SK-N-SH (cell line): ENCODE results near the gene CLDN16. TPM values are rescaled to one million over a fixed set of nuclear protein-coding genes. Genes with fewer than 3 reads are reported as not detected.

Experiments used
- CTCF ChIA-PET: fragments of 300-600, 350-600 bp; formaldehyde crosslinking; extraction: SDS; loops from one replicate; lab custom pipeline; 2021; lab: Yijun Ruan, JAX
- POLR2A ChIA-PET: fragments of 350-600 bp; sonication (Branson Sonifier 250); formaldehyde crosslinking; extraction: SDS; loops from one replicate; lab custom pipeline; 2020; ENCODE audit warnings: antibody characterized with exemption, inconsistent platforms; lab: Yijun Ruan, JAX
- DNase-seq: peaks from one replicate; pipeline ENCODE4 v3.0.0; 2012
- H2AFZ ChIP-seq: fragments of 200-600 bp; sonication (generic); 2 replicates; pipeline ENCODE4 v1.8.1; 2016; ENCODE audit warnings: antibody characterized with exemption, mild to moderate bottlenecking, low read depth
- H3F3A ChIP-seq: fragments of 200-600 bp; sonication (generic); replicated peaks from 2 replicates; pipeline ENCODE3; 2016; ENCODE audit warnings: antibody characterized with exemption, mild to moderate bottlenecking; ENCODE audit not compliant: insufficient read depth
- H3K27ac ChIP-seq, 2 experiments: fragments of 200-500 bp in 1 of 2; fragments of 200-600 bp in 1 of 2; sonication (Bioruptor generic) in 1 of 2; sonication (generic), shearing (Covaris generic) in 1 of 2; 2 replicates each; pipeline versions ENCODE4 v1.5.1 to v1.6.1; 2014 to 2016; ENCODE audit warnings: low read depth in 2 of 2, inconsistent platforms in 1 of 2, low read length in 1 of 2, mild to moderate bottlenecking in 1 of 2, mixed read lengths in 1 of 2
- H3K27me3 ChIP-seq: fragments of 200-600 bp; sonication (generic), shearing (Covaris generic); 2 replicates; pipeline ENCODE4 v1.6.1; 2016; ENCODE audit warnings: mixed run types; ENCODE audit not compliant: insufficient read depth
- H3K36me3 ChIP-seq, 2 experiments: fragments of 200-500 bp in 1 of 2; fragments of 200-600 bp in 1 of 2; sonication (Bioruptor generic) in 1 of 2; sonication (generic) in 1 of 2; replicated peaks in 1 of 2; 2 replicates each; pipeline versions ENCODE3 to v1.5.1; 2014 to 2016; ENCODE audit warnings: low read length in 1 of 2, mild to moderate bottlenecking in 1 of 2; ENCODE audit not compliant: insufficient read depth in 2 of 2, control insufficient read depth in 1 of 2
- H3K4me1 ChIP-seq, 2 experiments: fragments of 200-500 bp in 1 of 2; fragments of 200-600 bp in 1 of 2; sonication (Bioruptor generic) in 1 of 2; sonication (generic), shearing (Covaris generic) in 1 of 2; 2 replicates each; pipeline versions ENCODE4 v1.5.1 to v1.6.1; 2014 to 2016; ENCODE audit warnings: low read depth in 1 of 2, low read length in 1 of 2, mixed run types in 1 of 2; ENCODE audit not compliant: insufficient read depth in 2 of 2, control insufficient read depth in 1 of 2
- H3K4me2 ChIP-seq: fragments of 200-600 bp; sonication (generic), shearing (Covaris generic); 2 replicates; pipeline ENCODE4 v1.6.1; 2017; ENCODE audit warnings: mixed run types
- H3K4me3 ChIP-seq, 2 experiments: fragments of 200-500 bp in 1 of 2; fragments of 200-600 bp in 1 of 2; sonication (Bioruptor generic) in 1 of 2; sonication (generic), shearing (Covaris generic) in 1 of 2; 2 replicates each; pipeline versions ENCODE4 v1.5.1 to v1.8.1; 2014 to 2016; ENCODE audit warnings: low read depth in 2 of 2, inconsistent platforms in 1 of 2, low read length in 1 of 2, mild to moderate bottlenecking in 1 of 2, mixed read lengths in 1 of 2, moderate library complexity in 1 of 2
- H3K79me2 ChIP-seq: fragments of 200-600 bp; sonication (generic); 2 replicates; pipeline ENCODE4 v1.8.1; 2017; ENCODE audit warnings: mild to moderate bottlenecking; ENCODE audit not compliant: insufficient read depth
- H3K9ac ChIP-seq: fragments of 200-600 bp; sonication (generic); 2 replicates; pipeline ENCODE4 v1.6.1; 2017; ENCODE audit warnings: mixed run types
- H3K9me2 ChIP-seq: fragments of 200-600 bp; sonication (generic); 2 replicates; pipeline ENCODE4 v1.6.1; 2017; ENCODE audit warnings: mixed run types
- H3K9me3 ChIP-seq: fragments of 200-600 bp; sonication (generic); 2 replicates; pipeline ENCODE4 v1.6.1; 2017; ENCODE audit warnings: mixed run types, mild to moderate bottlenecking, moderate library complexity
- H4K20me1 ChIP-seq: fragments of 200-600 bp; sonication (generic); 2 replicates; pipeline ENCODE4 v1.6.1; 2017; ENCODE audit warnings: mild to moderate bottlenecking, mixed run types; ENCODE audit not compliant: insufficient read depth
- CHD2 ChIP-seq: fragments of 150-350 bp; IDR thresholded peaks from 2 replicates; pipeline ENCODE4 v1.6.1; 2018; ENCODE audit warnings: low read length; ENCODE audit not compliant: partially characterized antibody
- EP300 ChIP-seq, 2 experiments: IDR thresholded peaks; 2 replicates each; pipeline versions ENCODE4 v1.4.0 to v1.6.1; 2012; ENCODE audit warnings: borderline replicate concordance in 1 of 2, low read depth in 1 of 2, low read length in 1 of 2
- FOXJ3 ChIP-seq: sonication (generic); formaldehyde crosslinking; IDR thresholded peaks from 2 replicates; pipeline ENCODE4 v1.5.1; 2020; ENCODE audit warnings: mild to moderate bottlenecking, missing genetic modification reagents
- GABPA ChIP-seq: IDR thresholded peaks from 2 replicates; pipeline ENCODE4 v1.4.0; 2012; ENCODE audit warnings: low read depth, mild to moderate bottlenecking
- IRF3 ChIP-seq: fragments of 150-350 bp; IDR thresholded peaks from 2 replicates; pipeline ENCODE4 v1.6.1; 2016; ENCODE audit warnings: mild to moderate bottlenecking, low read depth, low read length
- JUND ChIP-seq: IDR thresholded peaks from 2 replicates; pipeline ENCODE4 v1.4.0; 2012
- NFIC ChIP-seq: IDR thresholded peaks from 2 replicates; pipeline ENCODE4 v1.4.0; 2012; ENCODE audit warnings: borderline replicate concordance
- PBX3 ChIP-seq: IDR thresholded peaks from 2 replicates; pipeline ENCODE4; 2012
- POLR2AphosphoS5 ChIP-seq: IDR thresholded peaks from 2 replicates; pipeline ENCODE4 v1.6.1; 2012; ENCODE audit warnings: low read depth, low read length
- RAD21 ChIP-seq: IDR thresholded peaks from 2 replicates; pipeline ENCODE4 v1.6.1; 2012; ENCODE audit warnings: mild to moderate bottlenecking, low read length
- RFX5 ChIP-seq: IDR thresholded peaks from 2 replicates; pipeline ENCODE4 v1.6.1; 2012; ENCODE audit warnings: mild to moderate bottlenecking, improper control_type of control experiment, low read length
- RXRA ChIP-seq: IDR thresholded peaks from 2 replicates; pipeline ENCODE4 v1.4.0; 2012; ENCODE audit warnings: low read depth, mild to moderate bottlenecking, borderline replicate concordance
- SIN3A ChIP-seq: IDR thresholded peaks from 2 replicates; pipeline ENCODE4 v1.6.1; 2012; ENCODE audit warnings: low read depth, mild to moderate bottlenecking, low read length, moderate library complexity, borderline replicate concordance
- SMC3 ChIP-seq: IDR thresholded peaks from 2 replicates; pipeline ENCODE4 v1.6.1; 2012; ENCODE audit warnings: low read depth, low read length, improper control_type of control experiment
- TAF1 ChIP-seq: IDR thresholded peaks from 2 replicates; pipeline ENCODE4 v1.6.1; 2012; ENCODE audit warnings: low read depth, mild to moderate bottlenecking, low read length, moderate library complexity, borderline replicate concordance
- TEAD4 ChIP-seq: IDR thresholded peaks from 2 replicates; pipeline ENCODE4 v1.4.0; 2012; ENCODE audit warnings: mild to moderate bottlenecking, borderline replicate concordance; ENCODE audit not compliant: insufficient read depth
- YY1 ChIP-seq: IDR thresholded peaks from 2 replicates; pipeline ENCODE4 v1.4.0; 2012; ENCODE audit warnings: low read depth, mild to moderate bottlenecking
- WGBS: methylation state at CpG from one replicate; pipeline ENCODE4 v1.1.6; 2017; ENCODE audit warnings: low lambda C conversion rate; 5-methylcytosine and 5-hydroxymethylcytosine counted together
- polyA plus RNA-seq, 3 experiments: library from polyadenylated mRNA; depleted of rRNA; stranded (reverse); fragments of >200 nt; gene quantifications; 2 replicates each; pipeline ENCODE4 v1.2.3, GENCODE V29; 2012
- TF ChIP-seq, protein P1 (sequence below): IDR thresholded peaks from 2 replicates; pipeline ENCODE4 v1.4.0; 2012; ENCODE audit warnings: low read depth, borderline replicate concordance
- TF ChIP-seq, protein P2 (sequence below): fragments of 200-600 bp; sonication (generic); IDR thresholded peaks from 2 replicates; pipeline ENCODE4 v1.6.1; 2017; ENCODE audit warnings: antibody characterized with exemption, mild to moderate bottlenecking, moderate library complexity
- TF ChIP-seq, protein P3 (sequence below): IDR thresholded peaks from 2 replicates; pipeline ENCODE4 v1.4.0; 2012; ENCODE audit warnings: low read depth, borderline replicate concordance

Gene CLDN16
- polyA plus RNA-seq, 1 of the 3 experiments (the other 2 are of a cell fraction): 0.02 TPM

DNA sequence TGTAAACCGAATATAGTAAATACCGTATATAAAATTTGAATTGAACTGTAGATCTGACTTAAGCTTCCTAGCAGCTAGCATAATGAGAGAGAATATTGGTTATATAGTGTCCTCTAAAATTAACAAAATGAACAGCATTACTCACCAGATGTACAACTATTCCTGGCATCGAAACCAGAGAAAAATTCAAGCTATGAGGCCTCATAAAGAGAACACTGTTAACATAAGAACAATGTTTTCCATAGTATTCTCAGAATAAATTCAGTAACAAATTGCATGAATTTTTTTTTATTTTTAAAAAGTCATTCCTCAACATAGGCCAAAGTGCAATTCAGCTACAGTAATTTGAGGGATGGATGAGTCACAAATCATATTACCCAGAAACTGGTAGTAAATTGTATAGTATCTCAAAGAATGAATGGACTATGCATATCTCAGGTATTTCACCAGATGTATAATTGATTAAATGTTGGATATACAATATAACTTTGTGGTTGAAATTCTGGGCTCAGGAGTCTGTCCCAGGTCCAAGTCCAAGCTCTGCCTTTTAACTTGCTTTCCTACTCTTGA is 56.7 kb downstream of the CLDN16 start:
- H2AFZ ChIP-seq: no peak overlapping the region
- no peak overlapping the region for H3K4me2 ChIP-seq
- no peaks in the 10 kb centered on the region for H3K79me2 ChIP-seq
- no peak overlapping the region for H3K27ac ChIP-seq
- ChIA-PET POLR2A (no interaction called here), CTCF (no interaction called here)
- H4K20me1 ChIP-seq: no peaks in the 10 kb centered on the region
- H3K9me2 ChIP-seq: no peaks in the 10 kb centered on the region
- H3K9me3 ChIP-seq: no peaks in the 10 kb centered on the region
- H3K27me3 ChIP-seq: peaks cover 5% of the 10 kb centered on the region; the same call in 1 of the 2 replicates
- H3F3A ChIP-seq: no peaks in the 10 kb centered on the region
- no peak overlapping the region for H3K9ac ChIP-seq
- 48% methylated on average over 3 of the region's 3 CpGs for WGBS
- H3K4me1 ChIP-seq: no peaks in the 10 kb centered on the region; a peak in 1 of 4 replicates
- DNase-seq: no peak
- no peaks in the 10 kb centered on the region for H3K36me3 ChIP-seq
- H3K4me3 ChIP-seq: no peak overlapping the region
- TF ChIP-seq, protein P1, sequence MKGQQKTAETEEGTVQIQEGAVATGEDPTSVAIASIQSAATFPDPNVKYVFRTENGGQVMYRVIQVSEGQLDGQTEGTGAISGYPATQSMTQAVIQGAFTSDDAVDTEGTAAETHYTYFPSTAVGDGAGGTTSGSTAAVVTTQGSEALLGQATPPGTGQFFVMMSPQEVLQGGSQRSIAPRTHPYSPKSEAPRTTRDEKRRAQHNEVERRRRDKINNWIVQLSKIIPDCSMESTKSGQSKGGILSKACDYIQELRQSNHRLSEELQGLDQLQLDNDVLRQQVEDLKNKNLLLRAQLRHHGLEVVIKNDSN: no peak
- no peak for TF ChIP-seq JUND
- no peak for TF ChIP-seq GABPA
- TF ChIP-seq EP300 (IDR thresholded peaks at IDR 0.05; ENCODE audit: borderline replicate concordance in 1 of 2, low read depth in 1 of 2, low read length in 1 of 2): no peak
- no peak for TF ChIP-seq FOXJ3 (CRISPR knock-in tag)
- TF ChIP-seq RFX5: no peak
- no peak for TF ChIP-seq YY1
- no peak for TF ChIP-seq TAF1
- no peak for TF ChIP-seq SMC3
- no peak for TF ChIP-seq CHD2
- TF ChIP-seq TEAD4: no peak
- no peak for TF ChIP-seq IRF3
- no peak for TF ChIP-seq RXRA
- TF ChIP-seq RAD21: no peak
- TF ChIP-seq SIN3A: no peak

- H3K4me2 ChIP-seq: no peak overlapping the region
- no peaks in the 10 kb centered on the region for H3K36me3 ChIP-seq
- no peak overlapping the region for H3K4me3 ChIP-seq
- H3K27me3 ChIP-seq: no peaks in the 10 kb centered on the region
- H3F3A ChIP-seq: no peaks in the 10 kb centered on the region
- H3K4me1 ChIP-seq: no peaks in the 10 kb centered on the region; a peak in 1 of 4 replicates
- ChIA-PET POLR2A (no interaction called here), CTCF (no interaction called here)
- no peaks in the 10 kb centered on the region for H3K79me2 ChIP-seq
- H2AFZ ChIP-seq: no peak overlapping the region
- H4K20me1 ChIP-seq: no peaks in the 10 kb centered on the region
- no peak overlapping the region for H3K27ac ChIP-seq
- no peaks in the 10 kb centered on the region for H3K9me2 ChIP-seq
- DNase-seq: no peak
- H3K9ac ChIP-seq: no peak overlapping the region
- H3K9me3 ChIP-seq: no peaks in the 10 kb centered on the region
- 17% methylated on average over 6 of the region's 6 CpGs for WGBS
- TF ChIP-seq POLR2AphosphoS5 (no peak), NFIC (no peak), PBX3 (no peak), FOXJ3 (CRISPR knock-in tag) (no peak)
- TF ChIP-seq, protein P2, sequence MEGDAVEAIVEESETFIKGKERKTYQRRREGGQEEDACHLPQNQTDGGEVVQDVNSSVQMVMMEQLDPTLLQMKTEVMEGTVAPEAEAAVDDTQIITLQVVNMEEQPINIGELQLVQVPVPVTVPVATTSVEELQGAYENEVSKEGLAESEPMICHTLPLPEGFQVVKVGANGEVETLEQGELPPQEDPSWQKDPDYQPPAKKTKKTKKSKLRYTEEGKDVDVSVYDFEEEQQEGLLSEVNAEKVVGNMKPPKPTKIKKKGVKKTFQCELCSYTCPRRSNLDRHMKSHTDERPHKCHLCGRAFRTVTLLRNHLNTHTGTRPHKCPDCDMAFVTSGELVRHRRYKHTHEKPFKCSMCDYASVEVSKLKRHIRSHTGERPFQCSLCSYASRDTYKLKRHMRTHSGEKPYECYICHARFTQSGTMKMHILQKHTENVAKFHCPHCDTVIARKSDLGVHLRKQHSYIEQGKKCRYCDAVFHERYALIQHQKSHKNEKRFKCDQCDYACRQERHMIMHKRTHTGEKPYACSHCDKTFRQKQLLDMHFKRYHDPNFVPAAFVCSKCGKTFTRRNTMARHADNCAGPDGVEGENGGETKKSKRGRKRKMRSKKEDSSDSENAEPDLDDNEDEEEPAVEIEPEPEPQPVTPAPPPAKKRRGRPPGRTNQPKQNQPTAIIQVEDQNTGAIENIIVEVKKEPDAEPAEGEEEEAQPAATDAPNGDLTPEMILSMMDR: no peak
- TF ChIP-seq, protein P3, sequence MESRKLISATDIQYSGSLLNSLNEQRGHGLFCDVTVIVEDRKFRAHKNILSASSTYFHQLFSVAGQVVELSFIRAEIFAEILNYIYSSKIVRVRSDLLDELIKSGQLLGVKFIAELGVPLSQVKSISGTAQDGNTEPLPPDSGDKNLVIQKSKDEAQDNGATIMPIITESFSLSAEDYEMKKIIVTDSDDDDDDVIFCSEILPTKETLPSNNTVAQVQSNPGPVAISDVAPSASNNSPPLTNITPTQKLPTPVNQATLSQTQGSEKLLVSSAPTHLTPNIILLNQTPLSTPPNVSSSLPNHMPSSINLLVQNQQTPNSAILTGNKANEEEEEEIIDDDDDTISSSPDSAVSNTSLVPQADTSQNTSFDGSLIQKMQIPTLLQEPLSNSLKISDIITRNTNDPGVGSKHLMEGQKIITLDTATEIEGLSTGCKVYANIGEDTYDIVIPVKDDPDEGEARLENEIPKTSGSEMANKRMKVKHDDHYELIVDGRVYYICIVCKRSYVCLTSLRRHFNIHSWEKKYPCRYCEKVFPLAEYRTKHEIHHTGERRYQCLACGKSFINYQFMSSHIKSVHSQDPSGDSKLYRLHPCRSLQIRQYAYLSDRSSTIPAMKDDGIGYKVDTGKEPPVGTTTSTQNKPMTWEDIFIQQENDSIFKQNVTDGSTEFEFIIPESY: no peak
Observed at GRCh38 chr3:190446573-190447279, 58.8 kb downstream of the CLDN16 start.
